Urothelium cell line (cell line): ENCODE data around the gene DUSP15.
"Not testable (repeated sequence)": the region's sequence is repeated elsewhere in the genome, so short reads cannot be mapped to it uniquely, and the experiment has no call there.

Experiments used
- DNase-seq: peaks from one replicate; pipeline ENCODE4 v3.0.0; 2011; ENCODE audit warnings: low spot score, mixed read lengths
- FAIRE-seq: peaks from 2 replicates; lab custom pipeline; 2011; peaks lifted over from hg19 to GRCh38; lab: Jason Lieb, UNC

Gene DUSP15

DNA sequence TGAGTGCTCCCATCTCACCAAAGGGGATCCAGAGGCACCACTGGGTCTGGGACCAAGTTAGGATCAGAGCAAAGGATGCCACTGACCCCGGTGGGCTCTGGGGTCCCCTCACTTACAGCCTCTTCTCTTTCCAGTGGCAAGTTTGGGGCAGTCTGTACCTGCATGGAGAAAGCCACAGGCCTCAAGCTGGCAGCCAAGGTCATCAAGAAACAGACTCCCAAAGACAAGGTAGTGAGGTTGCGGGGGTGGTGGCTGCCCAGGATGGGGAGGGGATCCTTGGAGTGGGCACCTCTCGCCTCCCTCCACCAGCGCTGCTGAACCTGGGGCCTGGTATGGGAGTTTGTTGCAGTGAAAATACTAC lies 46.2 kb downstream of the DUSP15 start:
- DNase-seq, result no peak
- no peak for FAIRE-seq

DNA sequence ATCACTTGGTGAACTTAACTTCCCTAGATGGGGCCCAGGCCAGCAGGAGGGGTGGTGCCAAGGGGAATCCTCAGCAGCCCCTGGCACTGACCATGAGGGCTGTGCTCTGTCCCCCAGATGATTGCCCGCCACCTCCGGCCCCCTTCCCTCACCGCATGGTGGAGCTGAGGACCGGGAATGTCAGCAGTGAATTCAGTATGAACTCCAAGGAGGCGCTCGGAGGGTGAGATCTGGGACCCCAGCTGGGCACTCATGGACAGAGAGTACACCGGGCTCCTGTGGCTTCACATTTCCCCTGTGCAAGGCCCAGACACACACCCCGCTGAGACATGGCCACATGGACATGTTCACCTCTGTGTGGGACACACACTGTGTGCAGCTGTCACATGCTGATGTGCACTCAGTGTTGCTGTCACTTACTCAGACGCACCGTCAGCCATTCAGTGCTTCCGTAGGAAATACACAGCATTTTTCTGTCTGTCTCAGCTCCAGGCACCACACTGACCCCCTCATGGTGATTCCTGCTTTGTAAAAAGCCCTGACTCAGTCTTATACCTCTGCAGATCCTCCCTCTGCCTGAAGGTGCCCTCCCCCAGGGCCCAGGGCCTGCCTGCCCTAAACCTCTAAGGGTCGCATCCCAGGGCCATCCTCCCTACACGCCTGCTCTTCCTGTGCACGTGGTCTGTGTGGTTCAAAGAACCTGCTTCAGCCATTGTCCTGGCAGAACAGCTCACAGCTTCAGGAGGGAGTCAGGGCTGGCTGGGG lies 46.8 kb downstream of the DUSP15 start:
- DNase-seq, result no peak
- FAIRE-seq, result peak; percentile 32

DNA sequence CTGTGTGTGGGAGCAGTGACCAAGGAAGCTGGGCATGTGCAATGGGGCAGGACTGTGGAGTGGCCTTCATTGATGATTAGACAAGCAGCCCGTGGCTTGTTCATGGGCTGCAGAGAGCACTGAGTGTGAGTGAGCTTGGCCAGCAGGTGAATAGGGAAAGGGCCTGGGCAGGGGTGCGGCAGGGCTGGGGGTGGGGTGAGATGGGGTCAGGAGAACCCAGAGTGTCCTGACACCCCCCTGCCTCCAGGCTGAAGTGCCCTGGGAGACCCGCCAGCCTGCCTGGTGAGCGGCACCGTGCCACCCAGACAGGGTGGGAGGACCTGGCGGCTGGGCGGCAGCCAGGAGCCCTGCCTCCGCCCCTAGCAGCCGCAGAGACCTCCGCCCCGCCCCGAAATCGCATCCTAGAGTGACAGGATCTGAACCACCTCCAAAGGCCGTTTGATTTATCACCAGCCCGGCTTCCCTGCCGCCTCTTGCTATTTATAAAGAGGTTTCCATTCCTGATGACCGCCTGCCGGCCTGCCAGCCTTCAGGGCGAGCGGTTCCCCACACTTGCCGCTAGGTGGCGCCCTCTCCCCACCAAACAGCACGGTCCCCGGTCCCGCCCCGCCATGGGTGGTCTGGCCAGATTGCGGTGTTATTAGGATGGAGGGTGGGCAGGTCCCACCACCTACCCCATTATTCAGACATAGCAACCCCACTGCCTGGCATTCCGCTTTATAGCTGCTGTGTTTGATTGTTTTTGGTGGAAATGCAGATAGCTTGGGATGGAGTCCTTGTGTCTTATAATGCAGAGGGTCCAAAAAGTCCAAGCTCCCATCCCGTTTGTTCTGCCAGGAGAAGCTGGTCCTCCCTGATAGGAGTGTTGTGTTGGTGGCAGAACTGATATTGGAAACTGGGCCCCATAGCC lies 47.7 kb downstream of the DUSP15 start:
- peak; percentile 90 for DNase-seq
- FAIRE-seq, result peak; percentile 52

DNA sequence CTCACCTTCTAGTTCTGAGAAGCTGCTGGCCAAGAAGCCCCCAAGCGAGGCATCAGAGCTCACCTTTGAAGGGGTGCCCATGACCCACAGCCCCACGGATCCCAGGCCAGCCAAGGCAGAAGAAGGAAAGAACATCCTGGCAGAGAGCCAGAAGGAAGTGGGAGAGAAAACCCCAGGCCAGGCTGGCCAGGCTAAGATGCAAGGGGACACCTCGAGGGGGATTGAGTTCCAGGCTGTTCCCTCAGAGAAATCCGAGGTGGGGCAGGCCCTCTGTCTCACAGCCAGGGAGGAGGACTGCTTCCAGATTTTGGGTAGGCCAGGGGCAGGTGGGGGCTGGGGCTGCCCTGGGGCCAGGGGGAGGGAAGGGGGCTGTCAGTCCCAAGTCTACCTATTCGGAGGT lies 48.9 kb downstream of the DUSP15 start:
- FAIRE-seq (no peak), DNase-seq (no peak)

DNA sequence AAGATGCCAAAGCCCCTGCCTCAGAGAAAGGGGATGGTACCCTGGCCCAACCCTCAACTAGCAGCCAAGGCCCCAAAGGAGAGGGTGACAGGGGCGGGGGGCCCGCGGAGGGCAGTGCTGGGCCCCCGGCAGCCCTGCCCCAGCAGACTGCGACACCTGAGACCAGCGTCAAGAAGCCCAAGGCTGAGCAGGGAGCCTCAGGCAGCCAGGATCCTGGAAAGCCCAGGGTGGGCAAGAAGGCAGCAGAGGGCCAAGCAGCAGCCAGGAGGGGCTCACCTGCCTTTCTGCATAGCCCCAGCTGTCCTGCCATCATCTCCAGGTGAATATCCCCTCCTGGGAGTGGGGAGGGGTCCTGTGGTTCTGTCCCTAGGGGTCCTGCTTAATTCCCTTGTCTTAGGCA lies 50.1 kb downstream of the DUSP15 start:
- DNase-seq (no peak), FAIRE-seq (no peak)

DNA sequence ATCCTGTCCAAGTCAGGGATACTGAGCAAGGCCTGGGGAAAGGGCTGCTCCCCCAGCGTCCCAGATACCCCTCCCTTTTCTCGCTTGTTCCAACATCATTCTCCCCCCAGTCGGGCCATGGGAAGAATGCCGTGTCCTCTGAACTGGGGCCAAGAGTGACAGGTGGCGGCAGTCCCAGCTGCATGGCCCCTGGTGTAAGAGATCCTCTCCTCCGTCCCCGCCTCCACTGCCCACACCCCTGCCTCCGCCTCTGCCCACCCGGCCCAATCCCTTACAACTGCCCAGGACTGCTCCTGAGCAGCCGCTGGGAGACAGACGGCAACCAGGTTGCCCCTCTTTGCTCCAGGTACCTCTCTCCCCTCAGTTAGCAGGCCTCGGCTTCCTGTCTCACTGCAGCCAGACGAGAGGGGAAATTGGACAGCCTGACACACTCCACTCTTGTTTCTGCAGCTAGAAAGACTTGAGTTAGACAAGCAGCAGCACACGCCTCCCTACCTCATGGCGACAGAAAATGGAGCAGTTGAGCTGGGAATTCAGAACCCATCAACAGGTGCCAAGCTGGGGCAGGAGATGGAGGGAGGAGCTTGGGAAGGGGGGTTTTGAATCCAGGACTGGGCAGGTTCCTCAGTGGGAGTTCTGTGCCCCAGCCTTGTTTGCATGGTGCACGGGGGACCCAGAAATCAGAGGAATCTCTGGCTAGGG lies 51.1 kb downstream of the DUSP15 start, which contains the start of gene MYLK2:
Gene MYLK2, plus strand, starts transcription at position 274 of the 702 bp plus-strand sequence. Its CDS starts 225 bp downstream, at position 499.
- no peak for DNase-seq
- FAIRE-seq, result no peak

DNA sequence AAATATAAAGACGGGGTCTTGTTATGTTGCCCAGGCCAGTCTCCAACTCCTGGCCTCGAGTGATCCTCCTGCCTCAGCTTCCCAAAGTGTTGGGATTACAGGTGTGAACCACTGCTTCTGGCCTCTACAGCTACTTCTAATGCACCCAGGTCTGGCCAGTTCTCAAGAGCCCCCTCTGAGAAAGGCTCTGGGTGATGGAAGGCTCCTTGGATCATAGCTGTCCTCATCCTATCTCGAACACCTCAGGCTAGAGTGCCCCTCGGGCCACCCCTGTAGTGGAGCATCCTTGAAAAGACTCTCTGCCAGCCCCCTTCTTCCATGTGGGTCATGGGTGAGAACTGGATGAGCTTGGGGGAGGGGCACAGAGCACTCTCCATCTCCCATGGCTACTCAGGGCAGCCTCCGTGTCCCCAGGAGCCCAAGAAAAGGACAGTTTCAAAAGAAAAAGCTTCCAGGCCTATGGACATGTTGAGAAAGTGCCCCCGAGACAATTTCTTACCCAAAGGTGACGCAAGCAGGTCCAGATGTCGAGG lies 51.9 kb downstream of the DUSP15 start:
- DNase-seq (no peak), FAIRE-seq (no peak)

DNA sequence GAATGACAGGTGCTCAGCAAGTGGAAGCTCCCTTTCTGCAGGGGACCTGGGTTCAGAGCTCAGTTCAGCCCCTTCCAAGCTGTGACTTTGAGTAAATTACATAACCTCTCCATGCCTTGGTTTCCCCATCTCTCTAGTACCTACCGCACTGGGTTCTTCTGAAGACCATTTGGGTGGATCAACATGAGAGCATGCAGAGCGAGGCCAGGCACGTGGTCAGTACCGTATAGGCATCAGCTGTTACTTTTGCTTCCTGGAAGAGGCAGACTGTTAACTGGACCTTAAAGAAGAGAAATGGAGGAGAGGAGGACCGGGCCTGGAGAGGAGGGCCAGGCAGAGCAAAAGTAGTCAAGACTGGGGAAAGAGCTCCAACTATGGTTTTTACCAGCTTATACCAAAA lies 52.9 kb downstream of the DUSP15 start:
- DNase-seq (no peak), FAIRE-seq (no peak)

DNA sequence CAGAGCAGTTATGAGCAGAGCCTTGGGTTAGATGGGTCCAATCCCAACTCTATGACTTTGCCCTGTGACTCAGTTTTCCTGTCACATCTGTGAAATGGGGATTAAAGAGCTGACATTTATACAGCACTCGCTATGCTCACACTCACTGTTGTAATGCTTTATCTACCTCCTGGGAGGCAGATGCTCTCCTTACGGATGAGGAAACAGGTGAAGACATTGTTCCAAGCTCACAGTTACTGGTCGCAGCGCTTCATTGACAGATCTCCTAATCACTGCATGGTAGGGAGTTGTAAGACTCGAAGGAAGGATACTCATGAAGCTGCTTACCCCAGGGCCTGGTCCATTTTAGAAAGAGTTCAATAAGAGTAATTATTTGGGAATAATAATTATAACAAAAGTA lies 54.1 kb downstream of the DUSP15 start:
- no peak for FAIRE-seq
- DNase-seq, result no peak

DNA sequence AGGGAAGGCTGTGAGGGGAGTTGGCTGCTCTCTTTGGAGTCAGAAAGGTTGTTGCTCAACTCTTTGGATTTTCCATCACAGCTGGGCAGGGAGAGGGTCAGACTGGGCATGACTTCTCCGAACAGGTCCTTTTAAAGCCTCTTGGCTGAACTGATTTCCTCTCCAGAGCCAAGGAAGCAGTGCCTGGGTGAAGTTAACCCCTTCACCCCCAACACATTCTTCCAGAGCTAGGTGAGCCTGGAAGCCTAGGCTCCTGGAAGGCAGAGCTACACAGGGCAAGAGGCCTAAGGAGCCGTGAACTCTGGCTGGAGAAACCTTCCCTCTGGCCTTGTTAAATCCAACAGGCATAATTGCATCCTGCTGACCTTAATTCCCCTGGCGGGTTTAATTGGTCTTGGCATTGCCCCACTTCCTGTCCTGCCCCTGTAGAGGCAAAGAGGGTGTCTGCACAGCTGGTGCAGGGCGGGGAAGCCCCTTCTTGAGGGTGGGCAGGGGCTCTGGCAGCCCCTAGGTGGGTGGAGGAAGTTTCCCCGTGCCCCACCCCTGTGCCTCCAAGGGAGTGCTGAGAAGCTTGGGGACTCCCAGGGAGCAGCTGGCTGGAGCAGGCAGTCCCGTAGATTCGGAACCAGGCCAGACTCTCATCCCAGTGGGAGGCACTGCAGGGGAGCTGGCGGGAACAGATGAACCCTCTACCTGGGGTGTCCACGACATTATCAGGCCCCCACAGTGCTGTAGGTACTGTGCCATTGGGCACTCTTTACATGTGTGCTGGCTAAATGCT lies 54.7 kb downstream of the DUSP15 start:
- DNase-seq, result no peak
- no peak for FAIRE-seq

DNA sequence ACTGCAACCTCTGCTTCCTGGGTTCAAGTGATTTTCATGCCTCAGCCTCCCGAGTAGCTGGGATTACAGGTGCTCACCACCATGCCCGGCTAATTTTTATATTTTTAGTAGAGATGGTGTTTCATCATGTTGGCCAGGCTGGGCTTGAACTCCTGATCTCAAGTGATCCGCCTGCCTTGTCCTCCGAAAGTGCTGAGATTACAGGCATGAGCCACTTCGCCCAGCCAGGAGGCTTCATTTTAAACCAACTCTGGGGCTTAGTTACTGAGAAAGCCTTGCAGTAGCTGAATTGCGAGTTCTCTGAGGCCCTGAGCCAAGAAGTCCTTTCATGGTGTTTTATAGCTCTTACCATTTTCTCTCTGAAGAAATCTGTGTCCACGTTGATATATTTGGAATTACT lies 56.2 kb downstream of the DUSP15 start:
- FAIRE-seq, result not testable (repeated sequence)

DNA sequence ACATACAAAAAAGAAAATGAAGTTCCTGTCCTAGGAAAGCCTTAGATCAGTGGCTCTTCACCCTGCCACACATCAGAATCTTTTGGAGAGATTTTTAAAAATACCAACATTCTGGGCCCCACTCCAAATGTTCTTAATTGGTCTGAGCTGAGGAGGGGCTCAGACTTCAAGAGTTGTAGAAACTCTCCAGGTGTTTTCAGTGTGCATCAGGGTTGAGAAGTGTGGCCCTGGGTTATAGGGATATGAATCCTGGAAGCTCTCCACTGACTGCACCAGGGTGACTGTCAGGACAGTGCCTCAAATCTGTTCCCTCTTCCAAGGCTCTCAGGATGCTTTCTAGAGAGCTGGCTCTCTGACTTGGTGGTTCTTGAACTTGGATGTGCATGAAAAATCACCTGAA lies 56.7 kb downstream of the DUSP15 start:
- no peak for DNase-seq
- no peak for FAIRE-seq

More for the DNA sequence above, 56.2 kb downstream of the DUSP15 start:
- DNase-seq, result not testable (repeated sequence)

DNA sequence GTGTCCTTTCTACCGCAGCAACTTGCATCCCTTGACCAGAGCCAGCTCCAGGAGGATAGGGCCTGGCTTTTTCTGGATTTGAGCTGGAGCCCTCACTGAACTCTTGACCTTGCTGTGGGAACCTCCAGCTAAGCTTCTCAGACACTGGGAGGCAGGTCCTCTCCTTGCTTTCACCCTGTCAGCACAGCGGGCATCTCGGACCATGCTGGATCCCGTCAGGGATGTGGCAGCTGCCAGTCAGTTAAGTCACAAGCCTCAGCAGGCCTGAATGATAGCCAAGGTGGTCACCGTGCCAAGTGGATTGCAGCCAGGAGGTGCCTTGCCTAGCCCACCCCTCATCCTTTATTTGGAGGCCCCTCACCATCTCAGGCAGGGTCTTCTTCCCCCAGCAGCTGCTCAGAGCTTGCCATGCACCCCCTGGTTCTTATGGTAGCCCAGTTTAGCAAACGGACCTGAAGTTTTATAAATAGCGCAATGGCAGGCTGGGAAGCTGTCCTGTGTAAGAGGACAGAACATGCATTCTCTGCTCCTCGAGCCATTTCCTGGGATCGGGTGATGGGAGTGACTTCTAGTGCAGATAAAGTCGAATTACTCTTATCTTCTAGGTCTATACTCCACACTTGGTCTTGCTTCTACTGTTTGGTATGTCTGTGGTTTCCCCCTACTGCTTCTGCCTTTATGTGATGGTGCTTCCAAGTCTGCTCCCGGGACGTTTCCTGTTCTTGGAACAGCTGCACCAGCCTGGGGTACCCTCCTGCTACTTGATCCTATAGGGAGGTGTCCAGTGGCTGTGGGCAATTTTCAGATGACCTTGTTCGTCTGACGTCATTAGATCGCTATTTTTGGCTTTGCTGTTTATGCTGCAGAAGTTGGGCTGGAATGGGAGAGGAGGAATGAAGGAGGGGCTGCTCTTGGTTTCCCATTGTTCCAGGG lies 58.3 kb downstream of the DUSP15 start:
- no peak for DNase-seq
- no peak for FAIRE-seq

DNA sequence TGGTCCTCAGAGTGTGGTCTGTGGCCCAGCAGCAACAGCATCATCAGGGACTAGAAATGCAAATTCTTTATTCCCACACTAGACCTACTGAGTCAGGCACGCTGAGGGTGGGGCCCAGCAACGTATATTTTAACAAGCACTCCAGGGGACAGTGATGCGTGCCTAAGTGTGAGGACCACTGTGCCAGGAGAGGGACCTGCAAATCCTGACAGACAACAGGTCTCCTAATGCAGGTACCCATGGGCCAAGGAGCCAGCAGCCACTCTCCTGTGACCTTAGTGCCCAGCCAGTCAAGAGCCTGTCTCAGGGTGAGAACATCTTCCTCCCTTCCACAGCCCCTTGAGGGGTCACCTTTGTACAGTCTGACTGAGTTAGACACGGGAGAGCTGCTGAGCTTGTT lies 59.1 kb downstream of the DUSP15 start:
- FAIRE-seq, result no peak
- DNase-seq, result no peak
